HG02884 (cell line): Measurements from ENCODE around the gene RBP4.

Experiments
- ATAC-seq: cut with Tn5 transposase; IDR thresholded peaks from one replicate; pipeline ENCODE4 v1.9.1; 2021; ENCODE audit warnings: mild to moderate bottlenecking, moderate library complexity; ENCODE audit not compliant: unreplicated experiment

The RBP4 gene

DNA sequence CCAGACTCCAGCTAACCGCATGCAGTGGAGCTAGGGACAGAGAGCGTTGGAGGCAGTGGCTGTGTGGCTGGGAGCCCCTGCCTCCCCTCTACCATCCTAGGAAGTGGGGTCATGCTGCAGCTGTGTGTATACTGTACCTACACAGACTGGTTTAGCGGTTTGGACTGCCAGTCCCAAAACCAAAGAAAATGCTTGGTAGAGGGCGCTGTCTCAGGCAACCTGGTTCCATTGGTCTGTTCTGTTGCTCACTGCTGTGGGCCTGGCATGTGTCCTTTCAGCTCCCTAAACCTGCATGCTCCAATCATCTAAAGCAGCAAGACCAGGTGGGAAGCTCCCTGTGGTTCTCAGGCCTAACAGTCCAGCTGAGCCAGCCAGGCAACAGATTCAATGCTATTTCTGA lies 4.5 kb downstream of the RBP4 start:
- no peak for ATAC-seq

DNA sequence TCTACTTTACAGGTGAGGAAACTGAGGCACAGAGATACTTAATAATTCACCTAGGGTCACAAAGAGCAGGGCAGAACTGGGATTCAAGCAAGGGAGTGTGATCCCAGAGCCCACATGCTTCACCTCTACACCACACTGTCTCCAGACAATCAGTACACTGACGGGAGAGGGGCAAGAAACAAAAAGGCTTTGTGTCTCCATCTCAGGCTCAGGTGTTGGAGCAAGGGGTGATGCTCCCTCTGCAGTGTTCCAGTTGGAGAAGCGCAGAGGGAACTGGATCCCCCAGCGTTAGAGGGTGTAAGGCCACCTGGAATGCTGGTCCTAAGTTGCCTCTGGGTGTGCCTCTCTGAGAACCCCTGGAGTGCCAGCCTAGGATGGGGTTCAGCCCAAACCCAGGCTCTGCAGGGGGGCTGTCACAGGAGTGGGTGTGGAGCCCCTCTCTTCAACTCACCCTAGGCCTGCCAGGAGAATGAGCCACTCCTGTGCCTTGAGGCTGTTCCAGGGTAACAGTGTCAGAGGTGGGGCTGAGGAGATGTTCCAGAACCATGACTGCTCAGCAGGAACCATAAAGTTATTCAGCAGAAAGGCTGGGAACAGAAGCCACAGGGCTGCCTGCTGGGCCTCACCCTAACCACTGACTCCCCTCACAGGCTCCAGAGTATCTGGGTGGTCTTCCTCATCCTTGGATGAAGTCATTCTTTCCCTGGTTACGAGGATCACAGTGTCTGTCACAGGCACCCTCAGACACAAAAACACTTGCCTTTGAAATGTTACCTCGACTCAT lies 5.5 kb downstream of the RBP4 start:
- ATAC-seq = no peak

DNA sequence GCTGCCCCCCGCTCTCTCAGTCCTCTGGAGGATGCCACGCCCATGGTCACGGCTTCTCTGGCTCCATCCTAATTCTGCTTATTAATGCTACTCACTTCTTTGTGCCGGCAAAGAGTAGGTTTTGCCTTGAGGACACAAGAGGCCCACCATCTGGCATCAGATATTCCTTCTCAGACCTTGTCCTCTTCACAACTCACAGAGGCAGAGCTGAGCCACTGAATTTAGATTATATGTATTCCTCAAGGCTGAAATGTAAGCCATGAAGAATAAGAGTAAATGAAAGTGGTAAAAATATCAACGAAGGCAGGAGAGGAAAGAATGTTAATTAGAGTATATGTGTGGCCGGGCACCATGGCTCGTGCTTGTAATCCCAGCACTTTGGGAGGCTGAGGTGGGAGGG lies 6.5 kb downstream of the RBP4 start:
- ATAC-seq = no peak

DNA sequence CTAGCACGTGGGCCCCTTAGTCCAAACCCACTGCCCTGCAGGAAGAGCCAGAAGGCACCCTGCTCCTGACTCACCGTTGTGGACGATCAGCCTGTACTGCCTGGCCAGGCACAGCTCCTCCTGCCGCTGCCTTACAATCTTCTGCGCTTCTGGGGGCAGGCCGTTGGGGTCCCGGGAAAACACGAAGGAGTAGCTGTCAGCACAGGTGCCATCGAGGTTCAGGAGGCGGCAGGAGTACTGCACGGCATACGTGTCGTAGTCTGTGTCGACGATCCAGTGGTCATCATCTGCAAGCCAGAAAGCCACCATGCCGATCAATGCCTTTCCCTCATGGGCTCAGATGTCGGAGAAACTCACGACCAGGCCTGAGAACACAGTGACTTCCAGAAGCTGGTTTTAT lies 7.3 kb downstream of the RBP4 start:
- no peak for ATAC-seq

DNA sequence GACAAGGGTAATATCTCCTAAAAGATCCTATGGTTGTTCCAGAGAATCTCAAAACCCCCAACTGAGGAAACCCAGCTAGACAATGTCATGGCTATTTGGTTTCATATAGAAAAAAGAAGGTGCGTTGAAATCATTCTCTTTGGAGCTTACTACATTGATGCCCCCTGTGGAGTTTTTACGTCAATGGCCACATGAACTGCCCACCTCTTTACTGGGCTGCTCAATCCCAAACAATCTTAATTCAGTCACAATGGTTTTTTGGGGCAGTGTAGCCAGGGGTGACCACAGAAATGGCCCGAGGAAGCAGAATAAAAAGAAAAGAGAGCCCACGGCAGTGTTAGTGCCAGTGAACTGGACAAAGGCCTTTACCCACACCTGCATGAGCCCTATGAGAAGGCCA lies 7.8 kb downstream of the RBP4 start:
- ATAC-seq = no peak

DNA sequence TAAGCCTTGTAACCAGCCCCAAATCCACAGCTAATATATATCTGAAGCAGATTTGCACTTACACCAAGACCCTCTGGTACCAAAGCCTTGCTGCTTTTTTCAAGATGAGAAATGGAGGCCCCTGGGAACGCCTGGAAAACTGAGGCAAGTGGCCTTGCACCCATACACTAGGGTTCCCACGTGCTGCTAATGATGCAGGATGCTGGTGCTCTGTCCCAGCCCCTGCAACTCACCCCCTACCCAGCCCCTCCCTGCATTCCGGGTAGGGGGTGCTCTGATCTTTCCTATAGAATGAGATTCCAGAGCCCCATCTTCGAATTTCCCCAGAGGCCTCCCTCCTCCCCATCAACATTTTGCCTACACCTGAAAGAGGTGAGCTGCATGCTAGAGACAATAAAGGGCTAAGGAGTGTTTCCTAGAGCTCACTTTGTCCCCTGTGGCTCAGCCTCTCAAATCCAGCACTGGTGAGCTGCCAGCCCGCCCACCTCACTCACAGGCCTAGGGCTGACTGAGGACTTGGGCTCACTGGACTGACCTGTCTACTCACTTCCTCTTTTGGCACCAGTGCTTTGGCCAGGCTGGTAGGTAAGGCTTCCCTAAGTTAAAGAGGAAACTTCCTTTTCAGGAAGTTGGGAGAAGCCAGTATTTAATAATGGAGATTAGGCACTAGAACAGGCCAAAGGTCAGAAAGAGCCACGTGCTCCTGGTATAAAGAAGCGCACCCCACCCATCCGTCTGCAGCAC lies 9.8 kb downstream of the RBP4 start:
- ATAC-seq = no peak

DNA sequence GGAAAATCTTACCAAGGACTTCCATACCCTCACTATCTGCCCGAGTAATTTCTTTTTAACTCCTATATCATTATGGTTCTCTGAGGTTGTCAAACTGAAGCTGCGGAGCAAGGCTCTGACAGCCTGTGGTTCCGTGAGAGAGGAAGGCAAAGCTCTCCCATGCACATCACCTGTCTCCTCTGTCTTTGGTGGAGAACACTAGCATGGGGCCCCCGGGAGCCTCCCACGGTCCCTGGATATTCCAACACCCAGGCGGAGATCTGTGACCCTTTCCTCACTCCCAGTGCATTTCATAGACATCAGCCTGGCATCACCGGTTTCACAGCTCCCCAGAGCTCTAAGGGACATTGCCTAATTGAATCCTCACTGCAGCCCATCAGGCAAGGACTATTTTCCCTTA lies 10.4 kb downstream of the RBP4 start:
- no peak for ATAC-seq

DNA sequence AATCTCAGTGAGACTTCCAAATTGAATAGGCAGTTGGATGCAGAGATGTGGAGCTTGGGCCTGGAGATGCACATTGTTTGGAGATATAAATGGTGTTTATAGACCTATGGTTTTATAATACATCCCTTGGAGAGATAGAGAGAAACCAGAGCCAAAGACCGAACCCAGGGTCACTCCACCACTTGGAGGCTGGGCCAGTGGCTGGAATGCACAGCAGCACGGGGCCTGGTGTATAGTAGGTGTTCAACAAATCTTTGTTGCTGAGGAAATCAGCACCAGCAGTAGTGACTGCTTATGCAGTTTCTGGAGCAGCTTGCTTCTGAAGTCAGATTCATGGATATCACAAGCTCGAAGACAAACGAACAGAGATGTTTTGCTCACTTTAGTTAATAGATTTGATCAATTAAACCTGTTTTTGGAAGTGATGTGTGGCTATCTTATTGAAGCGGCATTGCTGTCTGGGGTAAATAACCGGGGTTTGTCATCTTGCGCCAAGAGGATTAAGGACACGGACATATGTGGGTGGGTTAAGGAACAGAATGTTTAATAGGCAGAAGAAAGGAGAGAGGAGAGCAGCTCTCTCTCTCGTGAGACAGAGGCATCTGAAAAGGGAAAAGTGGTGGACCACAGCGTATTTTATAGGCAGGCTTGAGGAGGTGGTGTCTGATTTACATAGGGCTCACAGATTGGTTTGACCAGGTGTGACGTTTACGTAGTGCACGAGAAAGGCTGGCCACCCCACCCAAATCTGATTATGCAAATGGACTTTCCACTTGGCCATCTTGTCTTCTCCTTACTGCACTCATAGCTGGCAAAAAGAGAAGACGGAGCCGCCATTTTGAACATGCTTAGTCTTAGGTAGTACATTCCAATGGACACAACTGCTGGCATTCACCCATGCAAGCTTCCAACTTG lies 11.1 kb downstream of the RBP4 start:
- ATAC-seq = no peak

DNA sequence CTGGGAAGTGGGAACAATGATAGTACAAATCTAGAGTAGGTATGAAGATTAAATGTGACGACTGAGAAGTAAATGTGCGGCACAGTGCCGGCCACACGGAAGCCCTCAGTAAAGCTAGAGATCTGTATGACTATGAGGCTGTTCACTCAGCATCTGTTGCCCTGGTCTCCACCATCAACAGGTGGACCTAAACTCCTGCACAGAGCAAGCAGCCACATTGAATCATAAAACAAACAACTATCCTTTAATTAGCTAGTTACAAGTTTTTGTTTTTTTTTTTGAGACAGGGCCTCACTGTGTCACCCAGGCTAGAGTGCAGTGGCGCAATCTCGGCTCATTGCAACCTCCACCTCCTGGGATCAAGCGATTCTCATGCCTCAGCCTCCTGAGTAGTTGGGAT lies 16.6 kb downstream of the RBP4 start:
- ATAC-seq = no peak

DNA sequence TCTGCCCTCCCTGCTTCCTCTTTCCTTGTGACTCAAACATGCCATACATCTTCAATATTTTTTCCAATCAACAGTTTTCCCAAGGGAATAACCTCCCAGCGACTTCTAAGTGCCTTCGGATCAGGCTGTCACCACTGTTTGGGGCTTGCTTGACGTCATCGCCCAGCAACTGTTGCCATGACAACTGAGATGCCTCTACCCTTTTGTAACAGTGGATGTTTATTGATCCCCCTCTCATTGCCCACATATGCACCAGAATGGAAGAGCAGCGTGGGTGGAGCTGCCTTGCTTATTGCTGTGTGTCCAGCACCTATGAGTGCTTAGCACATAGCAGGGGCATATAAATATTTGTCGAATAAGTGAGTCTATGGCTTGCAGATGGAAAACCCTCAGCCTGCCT lies 20.2 kb downstream of the RBP4 start:
- no peak for ATAC-seq

DNA sequence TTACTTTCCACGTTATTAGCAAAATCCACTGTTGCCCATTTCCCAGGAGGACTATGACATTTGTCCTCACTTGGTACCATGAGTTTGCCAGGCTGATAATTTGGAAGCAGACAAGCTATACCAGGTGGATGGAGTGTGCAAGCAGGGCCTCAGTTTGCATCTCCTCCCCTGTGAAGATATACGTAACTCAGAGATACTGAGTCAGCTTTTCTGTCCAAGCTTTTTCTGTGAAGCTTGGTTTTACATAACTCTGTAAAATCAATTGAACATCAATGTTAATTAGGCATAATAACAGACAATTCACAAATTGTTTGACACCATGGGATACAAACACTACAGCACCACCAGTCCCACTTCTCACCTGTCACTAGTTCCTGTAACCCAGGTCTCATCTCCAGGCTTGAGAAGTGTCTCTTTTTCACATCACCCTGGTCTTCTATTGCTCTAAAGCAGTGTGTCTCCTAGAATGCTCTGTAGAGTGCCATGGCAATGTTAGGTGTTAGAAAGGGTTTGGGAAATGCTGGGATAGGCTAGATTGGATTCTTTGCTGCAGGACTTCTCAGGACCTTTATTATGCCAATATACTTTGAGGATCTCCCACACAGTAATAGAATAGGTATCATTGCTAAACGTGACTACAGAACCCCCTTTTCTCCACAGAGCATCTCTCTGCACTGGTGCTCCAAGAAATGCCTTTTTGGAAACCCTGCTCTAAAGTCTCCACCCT lies 20.9 kb downstream of the RBP4 start:
- ATAC-seq = no peak

DNA sequence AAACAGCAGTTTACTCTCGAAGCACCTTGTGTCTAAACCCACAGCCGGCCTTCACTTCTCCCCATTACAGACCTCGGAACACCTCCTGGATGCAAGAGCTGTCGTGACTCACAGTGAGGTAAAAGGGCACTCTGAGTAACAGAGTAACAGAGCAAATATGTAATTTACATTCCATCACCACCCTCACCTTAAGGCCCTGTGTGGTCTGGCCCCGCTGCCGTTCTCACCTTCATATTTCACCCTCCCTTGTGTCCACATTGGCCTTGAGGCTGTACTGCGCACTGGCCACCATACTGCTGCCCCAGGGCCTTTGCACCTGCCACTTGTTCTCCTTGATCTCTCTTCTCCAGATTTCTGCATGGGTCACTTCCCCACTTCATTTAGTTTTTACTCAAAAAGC lies 21.9 kb downstream of the RBP4 start:
- no peak for ATAC-seq

DNA sequence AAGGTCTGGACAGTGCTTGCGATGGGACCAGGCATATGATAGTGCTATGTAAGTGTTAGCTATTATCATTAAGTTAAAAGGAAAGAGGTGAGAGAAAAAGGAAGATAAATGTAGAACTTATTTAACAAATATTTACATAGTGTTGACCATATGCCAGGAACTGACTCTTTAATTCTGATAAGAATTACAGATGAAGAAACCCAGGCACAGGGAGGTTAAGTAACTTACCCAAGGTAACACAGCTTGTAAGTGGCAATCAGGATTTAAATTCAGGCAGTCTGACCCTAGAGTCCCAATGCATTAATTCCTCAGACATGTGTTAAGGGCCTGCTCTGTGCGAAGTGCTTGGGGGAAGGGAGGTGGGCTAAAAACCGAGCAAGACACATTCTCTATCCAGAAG lies 23.5 kb downstream of the RBP4 start:
- ATAC-seq = no peak

DNA sequence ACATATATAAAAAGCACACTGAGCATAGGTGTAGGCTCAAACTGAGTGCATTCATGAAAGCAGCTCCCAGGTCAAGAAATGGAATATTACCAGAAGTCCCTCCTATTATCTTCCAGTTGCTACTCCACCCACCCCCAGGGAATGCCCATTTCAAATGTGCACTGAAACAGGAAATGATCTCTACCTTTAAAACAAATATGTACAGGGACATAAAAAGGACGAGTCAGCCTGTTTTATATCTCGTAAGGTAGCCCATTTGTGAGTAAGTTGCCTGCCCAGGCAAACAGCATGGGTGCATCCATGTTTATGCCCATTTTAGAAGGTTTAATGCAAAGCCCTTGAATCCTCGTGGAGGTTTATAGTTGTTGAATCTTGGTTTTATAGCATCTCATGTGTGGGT lies 24.1 kb downstream of the RBP4 start:
- no peak for ATAC-seq

DNA sequence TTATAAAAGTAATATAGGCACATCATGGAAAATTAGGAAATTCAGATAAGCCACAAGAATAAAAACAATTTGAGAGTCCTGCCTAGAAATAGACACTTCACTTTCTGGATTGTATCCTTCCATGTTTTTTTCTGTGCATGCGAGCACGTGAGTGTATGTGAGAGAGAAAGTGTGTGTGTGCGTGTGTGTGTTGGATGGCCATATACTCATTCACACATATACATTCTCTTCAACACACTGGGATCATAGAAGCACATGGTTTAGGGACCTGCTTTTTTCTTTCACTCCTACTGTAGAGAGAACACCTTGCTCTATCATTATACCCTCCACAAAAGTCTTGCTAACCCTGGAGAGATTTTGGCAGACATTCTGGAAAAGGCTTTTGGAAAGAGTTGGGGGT lies 27.1 kb downstream of the RBP4 start:
- no peak for ATAC-seq

DNA sequence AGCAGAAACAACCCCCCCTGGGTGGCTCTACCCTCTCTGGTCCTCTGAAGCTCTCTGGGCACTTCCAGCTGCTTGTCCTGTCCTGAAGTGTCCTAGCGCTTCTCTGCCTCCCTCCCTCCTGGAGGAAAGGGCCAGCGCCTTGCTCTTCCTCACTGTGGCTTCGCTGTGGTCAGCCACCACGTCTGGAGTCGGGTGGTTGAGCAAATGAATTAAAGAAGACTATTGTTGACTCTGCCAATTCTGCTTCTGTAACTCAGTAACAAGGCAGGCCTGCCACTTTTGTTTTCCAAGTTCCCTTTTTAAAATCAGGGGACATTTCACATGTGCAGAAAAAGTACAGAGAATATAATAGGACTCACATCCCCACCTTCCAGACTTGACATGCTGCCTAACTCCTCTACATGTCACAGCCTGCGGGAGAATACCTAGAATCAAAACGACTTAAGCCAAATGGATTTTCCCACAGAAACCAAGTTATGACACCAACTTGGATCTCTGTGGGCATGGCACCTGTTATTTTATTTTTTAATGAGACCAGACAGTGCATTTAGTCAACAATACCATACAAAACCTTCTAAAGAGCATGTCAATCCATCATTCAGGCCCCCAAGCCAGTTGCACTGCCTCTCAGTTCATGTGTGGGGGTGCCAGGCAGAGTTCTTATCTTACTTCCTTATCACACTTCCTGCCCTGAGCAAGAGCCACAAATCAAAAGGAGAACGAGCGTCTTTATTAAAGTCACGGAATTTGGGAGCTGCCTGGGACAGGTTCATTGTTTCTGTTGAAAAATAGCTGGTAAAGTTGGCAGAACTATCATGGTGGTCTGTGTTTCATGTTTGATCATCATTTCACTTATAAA lies 27.8 kb downstream of the RBP4 start:
- ATAC-seq = no peak

DNA sequence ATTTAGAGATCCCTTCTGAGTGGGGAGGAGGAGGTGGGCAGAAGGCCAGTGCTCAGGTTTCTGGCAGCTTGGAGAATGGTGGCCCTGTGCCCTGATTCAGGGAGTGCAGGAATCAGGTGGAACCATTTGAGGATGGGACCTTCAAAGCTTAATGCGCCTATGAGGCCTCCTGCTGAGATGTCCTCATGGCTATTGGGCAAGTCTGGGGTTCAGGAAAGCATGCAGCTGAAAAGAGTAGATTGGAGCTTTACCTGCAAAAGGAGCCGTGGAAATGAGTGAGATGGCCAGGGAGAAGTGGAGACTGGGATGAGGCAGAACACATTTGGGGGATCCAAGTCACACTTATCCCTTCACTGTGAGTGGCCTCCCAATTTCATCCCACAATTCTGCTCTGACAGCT lies 28.4 kb downstream of the RBP4 start:
- ATAC-seq = no peak

DNA sequence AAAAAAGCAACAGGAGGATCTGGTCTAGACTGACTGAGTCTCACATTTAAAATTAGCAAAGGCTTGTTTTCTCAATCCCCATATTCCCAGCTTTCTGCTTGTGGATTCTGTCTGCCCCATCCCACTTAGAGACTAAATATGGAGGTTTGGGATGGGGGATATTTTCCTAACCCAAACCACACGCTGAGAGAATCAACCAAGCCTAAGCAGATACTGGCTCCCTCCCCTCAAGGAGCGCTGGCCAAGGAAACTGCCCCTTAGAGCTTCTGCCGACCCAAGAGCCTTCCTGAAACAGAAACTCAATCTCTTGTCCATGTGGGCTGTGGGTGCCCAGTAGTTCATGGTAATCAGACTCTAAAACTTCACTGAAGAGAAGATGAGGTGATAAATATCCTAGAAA lies 30.7 kb downstream of the RBP4 start:
- ATAC-seq = no peak

DNA sequence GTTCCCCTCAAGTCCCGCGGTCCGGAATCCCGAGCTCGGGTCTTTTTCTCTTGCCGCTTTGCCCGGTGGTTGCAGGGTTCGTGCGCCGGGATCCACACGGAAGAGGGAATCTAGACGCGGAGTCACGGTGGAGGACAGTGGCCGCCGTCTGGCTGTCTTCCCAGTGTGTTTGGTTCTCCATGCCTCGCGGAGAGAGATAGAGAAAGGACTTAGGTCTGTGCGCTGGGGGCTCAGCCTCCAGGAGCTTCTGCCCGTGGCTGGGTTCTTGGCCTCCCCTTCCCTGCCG lies 33.0 kb downstream of the RBP4 start:
- no peak for ATAC-seq
